PC-3 (cell line): ENCODE data around the gene ING2. TPM values are rescaled to one million over a fixed set of nuclear protein-coding genes. Genes with fewer than 3 reads are reported as not detected.

Source experiments
- ATAC-seq: fragments of 200-7000 bp; cut with Tn5 transposase; 2 replicates; pipeline ENCODE4 v1.9.1; 2020; ENCODE audit warnings: mild to moderate bottlenecking, moderate library complexity
- BruUV-seq: library from RNA; stranded (reverse); fragments of 400-500 nt; replicated peaks from 2 replicates; lab custom pipeline; 2021; lab: Mats Ljungman, UMichigan
- CTCF ChIA-PET: fragments of 300-600 bp; sonication (Branson Sonifier 250); formaldehyde crosslinking; loops from one replicate; lab custom pipeline; 2022; ENCODE audit warnings: antibody characterized with exemption; lab: Charles Lee
- POLR2A ChIA-PET: fragments of 300-600 bp; sonication (Branson Sonifier 250); formaldehyde crosslinking; loops from one replicate; lab custom pipeline; 2022; ENCODE audit warnings: antibody characterized with exemption; ENCODE audit not compliant: unreplicated experiment; lab: Charles Lee
- DNase-seq: peaks from one replicate; pipeline ENCODE4 v3.0.0-alpha.2; 2015
- H2AFZ ChIP-seq: fragments of 300-600 bp; sonication (generic); 2 replicates; pipeline ENCODE4 v1.6.0; 2016; ENCODE audit warnings: antibody characterized with exemption, low read length
- H3F3A ChIP-seq: fragments of 300-600 bp; sonication (generic); one replicate; pipeline ENCODE4 v1.6.0; 2017; ENCODE audit warnings: antibody characterized with exemption, low read length, control low read depth, mild to moderate bottlenecking; ENCODE audit not compliant: unreplicated experiment
- H3K27ac ChIP-seq: fragments of 300-600 bp; sonication (generic); 2 replicates; pipeline ENCODE4 v1.5.1; 2016; ENCODE audit warnings: mild to moderate bottlenecking, low read length
- H3K27me3 ChIP-seq: fragments of 300-600 bp; sonication (generic); 2 replicates; pipeline ENCODE4 v1.6.1; 2016; ENCODE audit warnings: low read length, mixed read lengths
- H3K36me3 ChIP-seq: fragments of 300-600 bp; sonication (generic); 2 replicates; pipeline ENCODE4 v1.6.1; 2016; ENCODE audit warnings: low read depth, mixed run types, low read length, mixed read lengths
- H3K4me1 ChIP-seq: fragments of 300-600 bp; sonication (generic); 2 replicates; pipeline ENCODE4 v1.5.1; 2016; ENCODE audit warnings: low read length; ENCODE audit not compliant: insufficient read depth
- H3K4me2 ChIP-seq: fragments of 300-600 bp; sonication (generic); 2 replicates; pipeline ENCODE4 v1.6.0; 2016; ENCODE audit warnings: low read length
- H3K4me3 ChIP-seq: fragments of 300-600 bp; sonication (generic); 2 replicates; pipeline ENCODE4 v1.5.1; 2016; ENCODE audit warnings: mild to moderate bottlenecking, low read length, mixed read lengths
- H3K79me2 ChIP-seq: fragments of 300-600 bp; sonication (generic); 2 replicates; pipeline ENCODE4 v1.6.1; 2017; ENCODE audit warnings: low read length, mixed read lengths
- H3K9ac ChIP-seq: fragments of 300-600 bp; sonication (generic); 2 replicates; pipeline ENCODE4 v1.6.0; 2016; ENCODE audit warnings: mild to moderate bottlenecking, low read length
- H3K9me2 ChIP-seq: fragments of 300-600 bp; sonication (generic); replicated peaks from 2 replicates; pipeline ENCODE4 v1.6.1; 2016; ENCODE audit warnings: mixed run types, low read length, mixed read lengths
- H3K9me3 ChIP-seq: fragments of 300-600 bp; sonication (generic); 2 replicates; pipeline ENCODE4 v1.6.1; 2016; ENCODE audit warnings: low read length, mixed read lengths
- H4K20me1 ChIP-seq: fragments of 300-600 bp; sonication (generic); 2 replicates; pipeline ENCODE4 v1.6.1; 2016; ENCODE audit warnings: low read length, mixed read lengths
- CTCF ChIP-seq: fragments of 300-600 bp; sonication (generic); conservative IDR thresholded peaks from 2 replicates; pipeline ENCODE4 v1.5.1; 2017; ENCODE audit warnings: antibody characterized with exemption, low read depth, mild to moderate bottlenecking, low read length
- EZH2 ChIP-seq: fragments of 300-600 bp; sonication (generic); IDR thresholded peaks from one replicate; pipeline ENCODE4 v1.6.1; 2017; ENCODE audit warnings: antibody characterized with exemption, mild to moderate bottlenecking, low read length; ENCODE audit not compliant: unreplicated experiment
- EZH2phosphoT487 ChIP-seq: fragments of 300-600 bp; sonication (generic); IDR thresholded peaks from 2 replicates; pipeline ENCODE4 v1.6.1; 2018; ENCODE audit warnings: mild to moderate bottlenecking, antibody characterized with exemption, low read length, borderline replicate concordance
- intact Hi-C: fragments of 100-400 bp; cut with micrococcal nuclease; formaldehyde crosslinking; loops from 2 replicates; pipeline ENCODE4 v1.9.0; 2023
- total RNA-seq: library from RNA; depleted of rRNA; stranded (reverse); fragments of >200 nt; gene quantifications from 2 replicates; pipeline ENCODE4 v1.2.3, GENCODE V29; 2014

ING2 gene
- total RNA-seq, 1 experiment from 2014 or later, result 17.3 TPM

GRCh38 chr4:183515411-183515810 lies 10.6 kb downstream of the ING2 start:
- H4K20me1 ChIP-seq, result no peaks in the 10 kb centered on the region
- ChIA-PET CTCF (no interaction called here), POLR2A (no interaction called here)
- H3K9me2 ChIP-seq, result no peaks in the 10 kb centered on the region
- H3K27ac ChIP-seq, result no peak overlapping the region
- no peak overlapping the region for H2AFZ ChIP-seq
- DNase-seq, result no peak
- H3K36me3 ChIP-seq, result peaks cover 15% of the 10 kb centered on the region; the same call in 1 of the 2 replicates
- intact Hi-C loops, result no loop called here
- TF ChIP-seq EZH2phosphoT487 (no peak), CTCF (no peak), EZH2 (no peak)
- ATAC-seq, result no peak
- no peaks in the 10 kb centered on the region for H3F3A ChIP-seq
- H3K27me3 ChIP-seq, result no peaks in the 10 kb centered on the region
- no peak overlapping the region for H3K9ac ChIP-seq
- no peak overlapping the region for H3K4me2 ChIP-seq
- H3K4me3 ChIP-seq, result no peak overlapping the region
- no peaks in the 10 kb centered on the region for H3K9me3 ChIP-seq
- BruUV-seq, result no TSS peak
- H3K4me1 ChIP-seq, result no peaks in the 10 kb centered on the region
- 0 out of 2 replicates have a peak, but pooled peaks cover under 1% of the 10 kb centered on the region for H3K79me2 ChIP-seq

- Histone ChIP-seq H3K4me3 (no peak overlapping the region), H3K79me2 (no peaks in the 10 kb centered on the region), H3K36me3 (peaks cover 5% of the 10 kb centered on the region; the same call in 1 of the 2 replicates), H3K9ac (no peak overlapping the region), H3K4me2 (no peak overlapping the region), H3K9me2 (no peaks in the 10 kb centered on the region), H4K20me1 (no peaks in the 10 kb centered on the region), H3F3A (no peaks in the 10 kb centered on the region), H3K4me1 (no peaks in the 10 kb centered on the region), H3K27ac (no peak overlapping the region), H2AFZ (no peak overlapping the region), H3K9me3 (no peaks in the 10 kb centered on the region), H3K27me3 (no peaks in the 10 kb centered on the region)
- intact Hi-C loops, result no loop called here
- ATAC-seq, result no peak
- CTCF ChIA-PET, result no interaction called here
- POLR2A ChIA-PET, result no interaction called here
- DNase-seq, result no peak
- no TSS peak for BruUV-seq
- TF ChIP-seq EZH2, result no peak
- TF ChIP-seq EZH2phosphoT487, result no peak
These were observed 12.3 kb downstream of the ING2 start for GRCh38 chr4:183517194-183517593.

GRCh38 chr4:183517781-183518180 lies 12.9 kb downstream of the ING2 start:
- CTCF ChIA-PET, result no interaction called here
- POLR2A ChIA-PET, result no interaction called here

More at GRCh38 chr4:183517781-183518180, 12.9 kb downstream of the ING2 start:
- H2AFZ ChIP-seq, result no peak overlapping the region
- intact Hi-C loops, result no loop called here
- no peaks in the 10 kb centered on the region for H3K4me1 ChIP-seq
- DNase-seq (no peak), ATAC-seq (no peak)
- no peak overlapping the region for H3K4me3 ChIP-seq
- no peak overlapping the region for H3K4me2 ChIP-seq
- no peaks in the 10 kb centered on the region for H3K36me3 ChIP-seq
- H3K27ac ChIP-seq, result no peak overlapping the region
- no TSS peak for BruUV-seq
- TF ChIP-seq EZH2phosphoT487 (no peak), CTCF (no peak), EZH2 (no peak)
- H3K9me3 ChIP-seq, result no peaks in the 10 kb centered on the region
- no peaks in the 10 kb centered on the region for H3K27me3 ChIP-seq
- no peaks in the 10 kb centered on the region for H3K9me2 ChIP-seq
- H4K20me1 ChIP-seq, result no peaks in the 10 kb centered on the region
- H3K9ac ChIP-seq, result no peak overlapping the region
- no peaks in the 10 kb centered on the region for H3K79me2 ChIP-seq
- H3F3A ChIP-seq, result no peaks in the 10 kb centered on the region
